ENCODE results near the gene FAF1.
"Not testable (repeated sequence)": the region's sequence is repeated elsewhere in the genome, so short reads cannot be mapped to it uniquely, and the experiment has no call there.

- not testable (repeated sequence) for TF ChIP-seq CTCF (conservative IDR thresholded peaks at IDR 0.05; ENCODE audit: low read depth, low read length); EZH2 (IDR thresholded peaks at IDR 0.05; ENCODE audit: borderline replicate concordance, low read depth, low read length, poor library complexity, severe bottlenecking)
Observed at GRCh38 chr1:50756543-50756942, 203.5 kb downstream of the FAF1 start.
